Measurements from ENCODE around the gene FOXD2.

FOXD2 gene

DNA sequence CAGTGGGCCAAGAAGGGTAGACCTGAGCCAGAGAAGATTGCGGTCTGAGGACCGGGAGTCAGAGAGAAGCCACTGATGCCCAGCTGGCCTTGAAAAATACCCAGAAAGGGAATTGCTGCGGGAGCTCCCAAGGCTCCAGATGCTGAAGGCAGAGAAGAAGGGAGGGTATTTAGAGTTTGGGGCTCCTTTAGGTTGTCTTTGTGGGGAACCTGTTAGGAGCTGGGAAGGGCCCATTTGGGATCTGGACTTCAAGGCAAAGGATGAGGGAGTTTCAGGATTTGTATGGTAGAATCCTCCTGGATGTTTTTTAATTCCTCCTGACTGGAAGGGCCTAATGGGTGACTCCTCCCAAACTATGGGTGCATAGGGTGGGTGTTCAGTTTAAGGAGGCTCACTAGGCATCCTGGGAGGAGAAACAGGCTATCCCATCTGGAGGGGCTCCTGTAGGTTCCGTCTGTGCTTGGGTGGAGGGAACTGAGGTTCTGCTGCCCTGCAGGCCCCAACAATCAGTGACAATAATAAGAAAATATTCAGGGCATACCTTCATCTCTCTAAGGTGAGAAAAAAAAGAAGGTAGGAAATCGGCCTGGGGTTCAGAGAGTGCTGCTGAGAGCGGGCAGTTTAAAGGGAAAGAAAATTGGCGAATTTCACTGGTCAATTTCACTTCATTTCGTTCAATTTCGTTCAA, 5.1 kb downstream of the FOXD2 start:
- Histone ChIP-seq H3F3A (ENCODE audit: insufficient read depth, low read length) (no peaks in the 10 kb centered on the region), H4K20me1 (ENCODE audit: insufficient read depth, low read length) (no peaks in the 10 kb centered on the region), H3K4me2 (ENCODE audit: low read length) (no peak overlapping the region), H2AFZ (ENCODE audit: low read length) (no peak overlapping the region), H3K4me1 (ENCODE audit: insufficient read depth, low read length, severe bottlenecking) (no peaks in the 10 kb centered on the region), H3K27me3 (ENCODE audit: insufficient read depth, low read length) (no peaks in the 10 kb centered on the region; the same call in 1 of the 2 replicates), H3K4me3 (ENCODE audit: low read depth, low read length, poor library complexity, severe bottlenecking) (no peak overlapping the region), H3K9me3 (ENCODE audit: low read length) (no peaks in the 10 kb centered on the region), H3K36me3 (ENCODE audit: insufficient read depth, low read length) (no peaks in the 10 kb centered on the region), H3K79me2 (ENCODE audit: insufficient read depth, low read length) (no peaks in the 10 kb centered on the region), H3K9me2 (ENCODE audit: low read depth, low read length) (no peaks in the 10 kb centered on the region), H3K9ac (ENCODE audit: low read length) (no peak overlapping the region), H3K27ac (ENCODE audit: low read depth, low read length, poor library complexity, severe bottlenecking) (no peak overlapping the region)
- no peak for TF ChIP-seq EZH2 (IDR thresholded peaks at IDR 0.05; ENCODE audit: borderline replicate concordance, low read length)
- TF ChIP-seq, protein P1, sequence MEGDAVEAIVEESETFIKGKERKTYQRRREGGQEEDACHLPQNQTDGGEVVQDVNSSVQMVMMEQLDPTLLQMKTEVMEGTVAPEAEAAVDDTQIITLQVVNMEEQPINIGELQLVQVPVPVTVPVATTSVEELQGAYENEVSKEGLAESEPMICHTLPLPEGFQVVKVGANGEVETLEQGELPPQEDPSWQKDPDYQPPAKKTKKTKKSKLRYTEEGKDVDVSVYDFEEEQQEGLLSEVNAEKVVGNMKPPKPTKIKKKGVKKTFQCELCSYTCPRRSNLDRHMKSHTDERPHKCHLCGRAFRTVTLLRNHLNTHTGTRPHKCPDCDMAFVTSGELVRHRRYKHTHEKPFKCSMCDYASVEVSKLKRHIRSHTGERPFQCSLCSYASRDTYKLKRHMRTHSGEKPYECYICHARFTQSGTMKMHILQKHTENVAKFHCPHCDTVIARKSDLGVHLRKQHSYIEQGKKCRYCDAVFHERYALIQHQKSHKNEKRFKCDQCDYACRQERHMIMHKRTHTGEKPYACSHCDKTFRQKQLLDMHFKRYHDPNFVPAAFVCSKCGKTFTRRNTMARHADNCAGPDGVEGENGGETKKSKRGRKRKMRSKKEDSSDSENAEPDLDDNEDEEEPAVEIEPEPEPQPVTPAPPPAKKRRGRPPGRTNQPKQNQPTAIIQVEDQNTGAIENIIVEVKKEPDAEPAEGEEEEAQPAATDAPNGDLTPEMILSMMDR (IDR thresholded peaks at IDR 0.05; ENCODE audit: low read length): no peak

GRCh38 chr1:47443530-47444296, 5.9 kb downstream of the FOXD2 start:
- H3K9me2 ChIP-seq (ENCODE audit: low read depth, low read length): no peaks in the 10 kb centered on the region
- H3K27me3 ChIP-seq (ENCODE audit: insufficient read depth, low read length): no peaks in the 10 kb centered on the region; the same call in 1 of the 2 replicates
- no peak overlapping the region for H3K27ac ChIP-seq (ENCODE audit: low read depth, low read length, poor library complexity, severe bottlenecking)
- TF ChIP-seq, protein P1 (IDR thresholded peaks at IDR 0.05; ENCODE audit: low read length): no peak
- no peak for TF ChIP-seq EZH2 (IDR thresholded peaks at IDR 0.05; ENCODE audit: borderline replicate concordance, low read length)
- H3K9me3 ChIP-seq (ENCODE audit: low read length): no peaks in the 10 kb centered on the region
- H4K20me1 ChIP-seq (ENCODE audit: insufficient read depth, low read length): no peaks in the 10 kb centered on the region
- no peak overlapping the region for H3K4me3 ChIP-seq (ENCODE audit: low read depth, low read length, poor library complexity, severe bottlenecking)
- no peaks in the 10 kb centered on the region for H3K79me2 ChIP-seq (ENCODE audit: insufficient read depth, low read length)
- H3F3A ChIP-seq (ENCODE audit: insufficient read depth, low read length): no peaks in the 10 kb centered on the region
- no peak overlapping the region for H3K9ac ChIP-seq (ENCODE audit: low read length)
- no peaks in the 10 kb centered on the region for H3K36me3 ChIP-seq (ENCODE audit: insufficient read depth, low read length)
- H3K4me2 ChIP-seq (ENCODE audit: low read length): no peak overlapping the region
- H2AFZ ChIP-seq (ENCODE audit: low read length): no peak overlapping the region
- H3K4me1 ChIP-seq (ENCODE audit: insufficient read depth, low read length, severe bottlenecking): no peaks in the 10 kb centered on the region

- no peaks in the 10 kb centered on the region for H3K4me1 ChIP-seq (ENCODE audit: insufficient read depth, low read length, severe bottlenecking)
- no peaks in the 10 kb centered on the region for H3K36me3 ChIP-seq (ENCODE audit: insufficient read depth, low read length)
- H3K79me2 ChIP-seq (ENCODE audit: insufficient read depth, low read length): no peaks in the 10 kb centered on the region
- no peak overlapping the region for H3K9ac ChIP-seq (ENCODE audit: low read length)
- H3K27me3 ChIP-seq (ENCODE audit: insufficient read depth, low read length): no peaks in the 10 kb centered on the region; the same call in 1 of the 2 replicates
- no peak for TF ChIP-seq EZH2 (IDR thresholded peaks at IDR 0.05; ENCODE audit: borderline replicate concordance, low read length)
- TF ChIP-seq, protein P1 (IDR thresholded peaks at IDR 0.05; ENCODE audit: low read length): no peak
- H3K4me3 ChIP-seq (ENCODE audit: low read depth, low read length, poor library complexity, severe bottlenecking): no peak overlapping the region
- no peak overlapping the region for H2AFZ ChIP-seq (ENCODE audit: low read length)
- H3K27ac ChIP-seq (ENCODE audit: low read depth, low read length, poor library complexity, severe bottlenecking): no peak overlapping the region
- no peak overlapping the region for H3K4me2 ChIP-seq (ENCODE audit: low read length)
- H3K9me3 ChIP-seq (ENCODE audit: low read length): no peaks in the 10 kb centered on the region
- no peaks in the 10 kb centered on the region for H3F3A ChIP-seq (ENCODE audit: insufficient read depth, low read length)
- no peaks in the 10 kb centered on the region for H4K20me1 ChIP-seq (ENCODE audit: insufficient read depth, low read length)
- no peaks in the 10 kb centered on the region for H3K9me2 ChIP-seq (ENCODE audit: low read depth, low read length)
Measured at GRCh38 chr1:47444297-47444561, 6.4 kb downstream of the FOXD2 start.
